K562 (cell line): Measurements from ENCODE around the gene ZSWIM7. TPM values are rescaled to one million over a fixed set of nuclear protein-coding genes. Genes with fewer than 3 reads are reported as not detected.

Experiments
- ATAC-seq: fragments of 200-7000 bp; cut with Tn5 transposase; 3 replicates; pipeline ENCODE4 v1.9.1; 2020; ENCODE audit warnings: moderate library complexity
- BruUV-seq: library from RNA; stranded (reverse); fragments of 400-500 nt; replicated peaks from 2 replicates; lab custom pipeline; 2021; lab: Mats Ljungman, UMichigan
- CTCF ChIA-PET: fragments of 300-600 bp; formaldehyde crosslinking; extraction: SDS; loops from one replicate; lab custom pipeline; 2021; ENCODE audit warnings: low intra/inter-chr PET ratio; lab: Yijun Ruan, JAX
- POLR2A ChIA-PET: fragments of 300-600, 350-650 bp; sonication (Branson Sonifier 250); formaldehyde crosslinking; extraction: SDS; loops from one replicate; lab custom pipeline; 2021; ENCODE audit warnings: antibody characterized with exemption, inconsistent platforms; lab: Yijun Ruan, JAX
- DNase-seq, 4 experiments: peaks; one replicate each; pipeline versions ENCODE4 v3.0.0 to v3.0.0-alpha.2; 2011 to 2018; ENCODE audit warnings: low spot score in 3 of 4, mixed read lengths in 3 of 4; ENCODE audit errors: extremely low read depth in 1 of 4
- FAIRE-seq: peaks from 2 replicates; lab custom pipeline; 2011; peaks lifted over from hg19 to GRCh38; lab: Jason Lieb, UNC
- H2AFZ ChIP-seq: 2 replicates; pipeline ENCODE4 v1.6.0; 2011; ENCODE audit warnings: low read depth, low read length, control low read depth, inconsistent platforms
- H3K27ac ChIP-seq: fragments of 200-600 bp; 3 replicates; pipeline ENCODE4 v1.8.0; 2011; ENCODE audit warnings: low read depth, mild to moderate bottlenecking, control low read depth, inconsistent platforms, low read length, moderate library complexity, mixed read lengths; ENCODE audit errors: extremely low read depth
- H3K27me3 ChIP-seq, 2 experiments: fragments of 300-600 bp in 1 of 2; 2 replicates in 1 of 2; 3 replicates in 1 of 2; pipeline versions ENCODE4 v1.6.0 to v1.8.0; 2011; ENCODE audit warnings: inconsistent platforms in 2 of 2, low read length in 2 of 2, mild to moderate bottlenecking in 1 of 2, mixed read lengths in 1 of 2, moderate library complexity in 1 of 2; ENCODE audit not compliant: control insufficient read depth in 2 of 2, insufficient read depth in 2 of 2
- H3K36me3 ChIP-seq: fragments of 300-600 bp; 3 replicates; pipeline ENCODE4 v1.8.0; 2011; ENCODE audit warnings: mild to moderate bottlenecking, low read length, inconsistent platforms; ENCODE audit not compliant: control insufficient read depth, insufficient read depth
- H3K4me1 ChIP-seq, 2 experiments: fragments of 200-600 bp in 1 of 2; replicated peaks in 1 of 2; 2 replicates in 1 of 2; 3 replicates in 1 of 2; pipeline versions ENCODE4 v1.5.1 to v1.8.0; 2011; ENCODE audit warnings: inconsistent platforms in 2 of 2, low read length in 2 of 2, mild to moderate bottlenecking in 1 of 2, mixed read lengths in 1 of 2, moderate library complexity in 1 of 2; ENCODE audit not compliant: control insufficient read depth in 2 of 2, insufficient read depth in 2 of 2
- H3K4me2 ChIP-seq: 2 replicates; pipeline ENCODE4 v1.6.1; 2011; ENCODE audit warnings: low read length, control low read depth, inconsistent platforms, mixed read lengths; ENCODE audit not compliant: insufficient read depth
- H3K4me3 ChIP-seq: fragments of 200-600 bp; sonication (generic), shearing (Covaris generic); 2 replicates; pipeline ENCODE4 v1.5.1; 2016; ENCODE audit warnings: control low read depth, inconsistent platforms
- H3K79me2 ChIP-seq: fragments of 200-600 bp; 3 replicates; pipeline ENCODE4 v1.8.0; 2011; ENCODE audit warnings: low read length, inconsistent platforms; ENCODE audit not compliant: control insufficient read depth, insufficient read depth
- H3K9ac ChIP-seq, 2 experiments: 2 replicates each; pipeline versions ENCODE4 v1.6.0 to v1.6.1; 2011; ENCODE audit warnings: low read depth in 2 of 2, low read length in 2 of 2, control low read depth in 1 of 2, inconsistent platforms in 1 of 2, mild to moderate bottlenecking in 1 of 2, mixed read lengths in 1 of 2; ENCODE audit not compliant: insufficient read depth in 1 of 2
- H3K9me1 ChIP-seq: one replicate; pipeline ENCODE4 v1.6.0; 2011; ENCODE audit warnings: inconsistent platforms, mild to moderate bottlenecking, low read length, moderate library complexity; ENCODE audit not compliant: control insufficient read depth, insufficient read depth
- H3K9me3 ChIP-seq: replicated peaks from 2 replicates; pipeline ENCODE4 v1.5.1; 2011; ENCODE audit warnings: low read depth, low read length, inconsistent platforms; ENCODE audit not compliant: control insufficient read depth, insufficient read depth
- H4K20me1 ChIP-seq: replicated peaks from 2 replicates; pipeline ENCODE4 v1.6.1; 2011; ENCODE audit warnings: low read length, inconsistent platforms, mixed read lengths; ENCODE audit not compliant: control insufficient read depth, insufficient read depth
- CBFA2T3 ChIP-seq: fragments of 450-650 bp; IDR thresholded peaks from 2 replicates; pipeline ENCODE4 v1.6.1; 2017
- NR1H2 ChIP-seq: sonication (generic); formaldehyde crosslinking; IDR thresholded peaks from 2 replicates; pipeline ENCODE4 v1.4.0; 2020; ENCODE audit warnings: mild to moderate bottlenecking, missing genetic modification reagents
- POLR2G ChIP-seq: fragments of 200-400 bp; formaldehyde crosslinking; IDR thresholded peaks from 2 replicates; pipeline ENCODE4 v1.6.1; 2017; ENCODE audit warnings: low read depth, mild to moderate bottlenecking, antibody characterized with exemption, low read length, moderate library complexity
- RCOR1 ChIP-seq, 2 experiments: IDR thresholded peaks; 2 replicates each; pipeline ENCODE4 v1.6.1; 2012; ENCODE audit warnings: low read depth in 2 of 2, low read length in 2 of 2, borderline replicate concordance in 1 of 2, improper control_type of control experiment in 1 of 2
- SPI1 ChIP-seq: IDR thresholded peaks from 2 replicates; pipeline ENCODE4 v1.6.1; 2011; ENCODE audit warnings: low read depth, low read length, control low read depth, borderline replicate concordance
- TCF7 ChIP-seq: sonication (generic); IDR thresholded peaks from 2 replicates; pipeline ENCODE4 v1.6.1; 2016; ENCODE audit warnings: antibody characterized with exemption, borderline replicate concordance
- ZKSCAN1 ChIP-seq: fragments of 150-350 bp; IDR thresholded peaks from 2 replicates; pipeline ENCODE4 v1.6.1; 2016; ENCODE audit warnings: low read depth, low read length
- whole genome bisulfite sequencing: fragments of 100-300 bp; shearing (Covaris generic); methylation state at CpG from one replicate; pipeline ENCODE4 v1.1.6; 2016; ENCODE audit warnings: low coverage, mixed read lengths; ENCODE audit not compliant: insufficient coverage; ENCODE audit errors: missing lambda C conversion rate; 5-methylcytosine and 5-hydroxymethylcytosine counted together
- in situ Hi-C: fragments of 300-500 bp; cut with MboI; formaldehyde crosslinking; loops from 4 replicates; pipeline ENCODE4 v1.15.0; 2018; ENCODE audit warnings: inconsistent platforms, mixed read lengths
- intact Hi-C: fragments of 100-400 bp; cut with micrococcal nuclease; formaldehyde crosslinking; loops from 2 replicates; pipeline ENCODE4 v1.14.2; 2022
- polyA plus RNA-seq, 8 experiments: library from polyadenylated mRNA; depleted of rRNA in 4 of 8; stranded (reverse) in 5 of 8; unstranded in 3 of 8; fragments of >200 nt; fragmentation: Nextera tagmentation in 2 of 8; fragmentation: Illumina TruSeq in 1 of 8; extraction: Ambion mirVana in 2 of 8; extraction: Trizol in 1 of 8; gene quantifications; 2 replicates each; pipeline versions ENCODE4 v1.2.1 to v1.2.3, GENCODE V29; 2011 to 2014; ENCODE audit warnings: inconsistent platforms in 1 of 8, missing spikeins in 1 of 8
- total RNA-seq, 7 experiments: library from RNA; depleted of rRNA in 6 of 7; stranded (reverse); fragments of >200 nt in 6 of 7; fragmentation: Illumina TruSeq in 2 of 7; extraction: Trizol in 2 of 7; gene quantifications; 2 replicates each; pipeline versions ENCODE4 v1.2.1 to v1.2.3, GENCODE V29; 2011 to 2021; ENCODE audit warnings: low replicate concordance in 1 of 7
- TF ChIP-seq, protein P1 (sequence below): sonication (generic); formaldehyde crosslinking; IDR thresholded peaks from 2 replicates; pipeline ENCODE4 v1.9.0; 2022; ENCODE audit warnings: mild to moderate bottlenecking, missing genetic modification reagents
- TF ChIP-seq, protein P2 (sequence below): sonication (generic); formaldehyde crosslinking; IDR thresholded peaks from 2 replicates; pipeline ENCODE4 v1.5.0; 2020; ENCODE audit warnings: missing genetic modification reagents
- TF ChIP-seq, protein P3 (sequence below): sonication (generic); formaldehyde crosslinking; IDR thresholded peaks from 2 replicates; pipeline ENCODE4 v1.8.1; 2023; ENCODE audit warnings: mild to moderate bottlenecking, missing genetic modification reagents

ZSWIM7 gene
- total and polyA plus RNA-seq, 9 of the 15 experiments (the other 6 are each of a cell fraction or from before 2014, with no cell fraction given) = 5.9 to 18.7 (median 9.5) TPM

DNA sequence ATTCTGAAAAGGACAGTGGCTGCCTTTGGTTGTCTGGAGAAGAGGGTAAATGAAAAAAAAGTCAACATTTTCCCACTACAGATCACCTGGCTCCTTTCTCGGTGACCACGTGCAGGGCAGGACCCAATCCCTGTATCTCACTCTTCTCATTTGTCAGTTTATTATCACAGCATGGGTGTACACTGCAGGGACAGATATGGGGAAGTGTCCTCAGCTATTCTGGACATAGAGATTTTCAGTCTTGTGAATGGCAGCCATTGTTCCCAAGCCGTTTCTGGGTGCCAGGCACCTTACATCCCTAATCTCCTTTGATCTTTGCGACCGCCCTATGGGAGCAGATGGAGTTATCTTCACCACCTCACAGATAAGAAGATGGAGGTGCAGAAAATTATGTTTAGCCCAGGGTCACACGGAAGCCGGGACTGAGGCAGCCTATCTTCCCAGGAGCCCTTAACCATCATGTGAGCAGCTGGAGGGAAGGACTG, 47.4 kb downstream of the ZSWIM7 start (continued):
- peak; percentile 45; the same call in 1 of the 2 replicates for TF ChIP-seq SPI1
- no peak for TF ChIP-seq NR1H2 (CRISPR knock-in tag)
- no peak for TF ChIP-seq TCF7
- TF ChIP-seq, protein P1, sequence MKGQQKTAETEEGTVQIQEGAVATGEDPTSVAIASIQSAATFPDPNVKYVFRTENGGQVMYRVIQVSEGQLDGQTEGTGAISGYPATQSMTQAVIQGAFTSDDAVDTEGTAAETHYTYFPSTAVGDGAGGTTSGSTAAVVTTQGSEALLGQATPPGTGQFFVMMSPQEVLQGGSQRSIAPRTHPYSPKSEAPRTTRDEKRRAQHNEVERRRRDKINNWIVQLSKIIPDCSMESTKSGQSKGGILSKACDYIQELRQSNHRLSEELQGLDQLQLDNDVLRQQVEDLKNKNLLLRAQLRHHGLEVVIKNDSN (CRISPR knock-in tag) = peak; percentile 90
- TF ChIP-seq CBFA2T3 = peak; percentile 27; the same call in 1 of the 2 replicates
- TF ChIP-seq, protein P2, sequence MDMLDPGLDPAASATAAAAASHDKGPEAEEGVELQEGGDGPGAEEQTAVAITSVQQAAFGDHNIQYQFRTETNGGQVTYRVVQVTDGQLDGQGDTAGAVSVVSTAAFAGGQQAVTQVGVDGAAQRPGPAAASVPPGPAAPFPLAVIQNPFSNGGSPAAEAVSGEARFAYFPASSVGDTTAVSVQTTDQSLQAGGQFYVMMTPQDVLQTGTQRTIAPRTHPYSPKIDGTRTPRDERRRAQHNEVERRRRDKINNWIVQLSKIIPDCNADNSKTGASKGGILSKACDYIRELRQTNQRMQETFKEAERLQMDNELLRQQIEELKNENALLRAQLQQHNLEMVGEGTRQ = peak; percentile 76
- TF ChIP-seq RCOR1 (IDR thresholded peaks at IDR 0.05; ENCODE audit: borderline replicate concordance in 1 of 2, low read depth in 2 of 2, low read length in 2 of 2) = peak in 1 of 2 experiments; percentile 63; a peak in 1 of 4 replicates
- TF ChIP-seq ZKSCAN1 = no peak

DNA sequence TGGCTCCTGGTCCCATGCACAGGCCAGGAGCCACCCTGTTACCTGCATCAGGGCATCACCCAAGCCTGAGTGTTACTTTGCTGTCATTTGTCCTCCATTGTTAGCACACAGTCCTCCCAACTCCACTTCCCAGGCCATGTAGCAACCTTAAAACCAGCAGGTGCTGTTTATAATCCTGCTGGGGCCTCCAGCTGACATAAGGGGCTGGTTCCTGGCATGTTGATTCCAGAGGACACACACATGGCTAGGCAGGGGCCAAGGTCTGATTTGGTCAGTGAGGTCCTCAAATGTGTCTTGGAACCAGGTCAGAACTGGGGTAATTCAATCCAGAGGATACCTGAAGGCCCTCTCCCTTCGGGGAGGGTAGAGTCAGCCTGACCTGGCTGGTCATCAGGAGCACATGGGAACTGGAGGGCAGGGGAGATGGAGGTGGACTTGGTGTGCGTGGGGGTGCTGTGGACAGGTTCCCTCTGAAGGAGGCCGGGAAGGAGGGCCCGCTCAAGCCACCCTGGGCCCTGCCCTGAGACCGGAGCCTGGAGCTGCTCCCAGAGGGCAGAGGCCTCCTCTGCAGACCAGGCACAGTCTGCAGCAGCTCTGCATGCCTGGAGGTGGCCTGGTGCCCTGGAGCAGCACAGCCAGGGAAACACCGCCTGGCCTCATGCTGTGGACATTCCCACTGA, 48.0 kb downstream of the ZSWIM7 start:
- FAIRE-seq = no peak
- TF ChIP-seq, protein P3, sequence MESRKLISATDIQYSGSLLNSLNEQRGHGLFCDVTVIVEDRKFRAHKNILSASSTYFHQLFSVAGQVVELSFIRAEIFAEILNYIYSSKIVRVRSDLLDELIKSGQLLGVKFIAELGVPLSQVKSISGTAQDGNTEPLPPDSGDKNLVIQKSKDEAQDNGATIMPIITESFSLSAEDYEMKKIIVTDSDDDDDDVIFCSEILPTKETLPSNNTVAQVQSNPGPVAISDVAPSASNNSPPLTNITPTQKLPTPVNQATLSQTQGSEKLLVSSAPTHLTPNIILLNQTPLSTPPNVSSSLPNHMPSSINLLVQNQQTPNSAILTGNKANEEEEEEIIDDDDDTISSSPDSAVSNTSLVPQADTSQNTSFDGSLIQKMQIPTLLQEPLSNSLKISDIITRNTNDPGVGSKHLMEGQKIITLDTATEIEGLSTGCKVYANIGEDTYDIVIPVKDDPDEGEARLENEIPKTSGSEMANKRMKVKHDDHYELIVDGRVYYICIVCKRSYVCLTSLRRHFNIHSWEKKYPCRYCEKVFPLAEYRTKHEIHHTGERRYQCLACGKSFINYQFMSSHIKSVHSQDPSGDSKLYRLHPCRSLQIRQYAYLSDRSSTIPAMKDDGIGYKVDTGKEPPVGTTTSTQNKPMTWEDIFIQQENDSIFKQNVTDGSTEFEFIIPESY (CRISPR knock-in tag) = no peak
- peak; percentile 42; the same call in 1 of the 2 replicates for TF ChIP-seq POLR2G
- TF ChIP-seq, all 486 proteins: peak for 1
- in situ Hi-C loops (loop anchor here (25.0 kb wide), 1 partner anchor 689 kb away; the partner anchor contains the start of gene PMP22), intact Hi-C loops (no loop called here)
- peak; percentile 22 for ATAC-seq
- Histone ChIP-seq H2AFZ (no peak overlapping the region), H3K9me1 (no peaks in the 10 kb centered on the region), H3K79me2 (peaks cover 41% of the 10 kb centered on the region), H3K9me3 (no peaks in the 10 kb centered on the region), H3K9ac (peak overlapping the region in 1 of 2 experiments; percentile 64; a peak in 1 of 4 replicates), H3K4me2 (no peak overlapping the region), H3K27me3 (no peaks in the 10 kb centered on the region), H3K27ac (no peak overlapping the region), H3K36me3 (peaks cover 7% of the 10 kb centered on the region; the same call in 1 of the 3 replicates), H3K4me3 (no peak overlapping the region), H4K20me1 (peaks cover 5% of the 10 kb centered on the region; the same call in 1 of the 2 replicates), H3K4me1 (peaks cover 24 to 38% of the 10 kb centered on the region in 2 experiments)
- ChIA-PET CTCF (no interaction called here), POLR2A (interaction anchor here (0.8 kb wide), 1 partner anchor 1894 kb away, joined by 3 read pairs; no protein-coding TSS in a partner anchor)
- WGBS = 79% methylated on average over 2 of the region's 6 CpGs
- no TSS peak for BruUV-seq
- DNase-seq = no peak
